Breast epithelium (tissue), 3 donors: ENCODE results near the gene MCOLN2.
"Not testable (repeated sequence)": the region's sequence is repeated elsewhere in the genome, so short reads cannot be mapped to it uniquely, and the experiment has no call there.

Source experiments
- POLR2A ChIP-seq: fragments of 450-650 bp; IDR thresholded peaks from one replicate; pipeline ENCODE4 v1.6.1; 2016; ENCODE audit warnings: antibody characterized with exemption, mild to moderate bottlenecking, moderate library complexity
- POLR2AphosphoS5 ChIP-seq, 3 donors: sonication (generic); formaldehyde crosslinking; IDR thresholded peaks; one replicate each; pipeline ENCODE4 v1.6.1; 2017; ENCODE audit warnings: antibody characterized with exemption in 3 of 3
- TF ChIP-seq, protein P1 (sequence below), 3 donors: fragments of 450-650 bp; IDR thresholded peaks; one replicate each; pipeline ENCODE4 v1.5.1; 2016 to 2017; ENCODE audit warnings: antibody characterized with exemption in 3 of 3, mild to moderate bottlenecking in 3 of 3, moderate library complexity in 3 of 3

- TF ChIP-seq POLR2AphosphoS5 (IDR thresholded peaks at IDR 0.05); POLR2A: not testable (repeated sequence)
- TF ChIP-seq, protein P1, sequence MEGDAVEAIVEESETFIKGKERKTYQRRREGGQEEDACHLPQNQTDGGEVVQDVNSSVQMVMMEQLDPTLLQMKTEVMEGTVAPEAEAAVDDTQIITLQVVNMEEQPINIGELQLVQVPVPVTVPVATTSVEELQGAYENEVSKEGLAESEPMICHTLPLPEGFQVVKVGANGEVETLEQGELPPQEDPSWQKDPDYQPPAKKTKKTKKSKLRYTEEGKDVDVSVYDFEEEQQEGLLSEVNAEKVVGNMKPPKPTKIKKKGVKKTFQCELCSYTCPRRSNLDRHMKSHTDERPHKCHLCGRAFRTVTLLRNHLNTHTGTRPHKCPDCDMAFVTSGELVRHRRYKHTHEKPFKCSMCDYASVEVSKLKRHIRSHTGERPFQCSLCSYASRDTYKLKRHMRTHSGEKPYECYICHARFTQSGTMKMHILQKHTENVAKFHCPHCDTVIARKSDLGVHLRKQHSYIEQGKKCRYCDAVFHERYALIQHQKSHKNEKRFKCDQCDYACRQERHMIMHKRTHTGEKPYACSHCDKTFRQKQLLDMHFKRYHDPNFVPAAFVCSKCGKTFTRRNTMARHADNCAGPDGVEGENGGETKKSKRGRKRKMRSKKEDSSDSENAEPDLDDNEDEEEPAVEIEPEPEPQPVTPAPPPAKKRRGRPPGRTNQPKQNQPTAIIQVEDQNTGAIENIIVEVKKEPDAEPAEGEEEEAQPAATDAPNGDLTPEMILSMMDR (IDR thresholded peaks at IDR 0.05), result not testable (repeated sequence)
These were observed 88.0 kb downstream of the MCOLN2 start for GRCh38 chr1:84908746-84909464.
